WERI-Rb-1 (cell line): Measurements from ENCODE around the gene TMEM100.

ENCODE experiments used
- DNase-seq: peaks from one replicate; pipeline ENCODE4 v3.0.0-alpha.2; 2020
- H3K27ac ChIP-seq: fragments of 250-450 bp; sonication (Bioruptor Pico); 2 replicates; pipeline ENCODE4 v1.5.1; 2020; ENCODE audit warnings: mild to moderate bottlenecking, moderate library complexity
- H3K27me3 ChIP-seq: fragments of 250-450 bp; sonication (Bioruptor Pico); 2 replicates; pipeline ENCODE4 v1.5.1; 2021; ENCODE audit warnings: mild to moderate bottlenecking, low read depth, moderate library complexity; ENCODE audit not compliant: insufficient read depth, severe bottlenecking
- H3K36me3 ChIP-seq: fragments of 250-450 bp; sonication (Bioruptor Pico); 2 replicates; pipeline ENCODE4 v1.5.1; 2020; ENCODE audit warnings: mild to moderate bottlenecking, moderate library complexity
- H3K4me3 ChIP-seq: 2 replicates; pipeline ENCODE4 v1.5.1; 2011; ENCODE audit warnings: low read depth, mild to moderate bottlenecking, control low read depth, low read length
- H3K9me3 ChIP-seq: fragments of 250-450 bp; sonication (Bioruptor Pico); 2 replicates; pipeline ENCODE4 v1.5.1; 2021; ENCODE audit warnings: mild to moderate bottlenecking, moderate library complexity; ENCODE audit not compliant: severe bottlenecking
- TF ChIP-seq, protein P1 (sequence below): IDR thresholded peaks from 2 replicates; pipeline ENCODE4 v1.5.1; 2011; ENCODE audit warnings: low read depth, mild to moderate bottlenecking, control low read depth, inconsistent platforms, low read length

TMEM100 gene

DNA sequence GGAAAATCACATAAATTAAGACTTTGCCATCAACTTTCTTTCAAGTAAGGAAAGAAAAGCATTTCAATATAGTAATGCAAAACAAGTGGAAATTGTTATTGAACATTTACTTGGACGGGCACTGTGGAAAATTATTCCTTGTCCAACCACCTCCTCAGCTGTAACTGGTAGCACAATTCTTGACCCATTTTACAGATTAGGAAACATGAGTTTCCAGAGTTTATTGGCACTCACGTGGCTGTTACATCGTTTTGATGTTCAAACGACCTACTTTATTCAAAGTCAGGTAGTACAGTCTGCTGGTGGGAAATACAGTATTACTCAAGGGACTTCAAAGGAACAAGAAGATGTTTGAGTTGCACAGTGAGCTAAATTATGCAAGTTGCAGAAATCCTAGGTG lies 27.3 kb upstream of the TMEM100 start:
- Histone ChIP-seq H3K9me3 (no peaks in the 10 kb centered on the region), H3K27me3 (no peaks in the 10 kb centered on the region), H3K4me3 (no peak overlapping the region), H3K27ac (no peak overlapping the region), H3K36me3 (no peaks in the 10 kb centered on the region)
- TF ChIP-seq, protein P1, sequence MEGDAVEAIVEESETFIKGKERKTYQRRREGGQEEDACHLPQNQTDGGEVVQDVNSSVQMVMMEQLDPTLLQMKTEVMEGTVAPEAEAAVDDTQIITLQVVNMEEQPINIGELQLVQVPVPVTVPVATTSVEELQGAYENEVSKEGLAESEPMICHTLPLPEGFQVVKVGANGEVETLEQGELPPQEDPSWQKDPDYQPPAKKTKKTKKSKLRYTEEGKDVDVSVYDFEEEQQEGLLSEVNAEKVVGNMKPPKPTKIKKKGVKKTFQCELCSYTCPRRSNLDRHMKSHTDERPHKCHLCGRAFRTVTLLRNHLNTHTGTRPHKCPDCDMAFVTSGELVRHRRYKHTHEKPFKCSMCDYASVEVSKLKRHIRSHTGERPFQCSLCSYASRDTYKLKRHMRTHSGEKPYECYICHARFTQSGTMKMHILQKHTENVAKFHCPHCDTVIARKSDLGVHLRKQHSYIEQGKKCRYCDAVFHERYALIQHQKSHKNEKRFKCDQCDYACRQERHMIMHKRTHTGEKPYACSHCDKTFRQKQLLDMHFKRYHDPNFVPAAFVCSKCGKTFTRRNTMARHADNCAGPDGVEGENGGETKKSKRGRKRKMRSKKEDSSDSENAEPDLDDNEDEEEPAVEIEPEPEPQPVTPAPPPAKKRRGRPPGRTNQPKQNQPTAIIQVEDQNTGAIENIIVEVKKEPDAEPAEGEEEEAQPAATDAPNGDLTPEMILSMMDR: no peak
- no peak for DNase-seq

DNA sequence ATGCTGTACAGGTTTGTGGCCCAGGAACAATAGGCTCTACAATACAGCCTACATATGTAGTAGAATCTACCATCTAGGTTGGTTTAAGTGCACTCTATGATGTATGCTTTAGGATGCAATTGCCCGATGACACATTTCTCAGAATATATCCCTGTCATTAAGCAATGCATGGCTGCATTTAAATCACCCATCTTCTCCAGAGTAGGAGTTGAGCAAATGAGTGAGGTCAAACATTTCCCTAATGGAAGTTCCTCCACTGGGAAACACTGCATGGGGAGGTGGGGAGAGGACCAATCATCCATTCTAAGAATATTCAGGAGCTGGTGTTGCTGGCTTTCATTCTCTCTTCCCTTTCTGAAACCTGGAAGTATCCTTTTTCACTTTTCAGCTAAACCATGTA lies 26.2 kb upstream of the TMEM100 start:
- Histone ChIP-seq H3K9me3 (no peaks in the 10 kb centered on the region), H3K27ac (no peak overlapping the region), H3K4me3 (no peak overlapping the region), H3K27me3 (no peaks in the 10 kb centered on the region), H3K36me3 (no peaks in the 10 kb centered on the region)
- TF ChIP-seq, protein P1: no peak
- no peak for DNase-seq

DNA sequence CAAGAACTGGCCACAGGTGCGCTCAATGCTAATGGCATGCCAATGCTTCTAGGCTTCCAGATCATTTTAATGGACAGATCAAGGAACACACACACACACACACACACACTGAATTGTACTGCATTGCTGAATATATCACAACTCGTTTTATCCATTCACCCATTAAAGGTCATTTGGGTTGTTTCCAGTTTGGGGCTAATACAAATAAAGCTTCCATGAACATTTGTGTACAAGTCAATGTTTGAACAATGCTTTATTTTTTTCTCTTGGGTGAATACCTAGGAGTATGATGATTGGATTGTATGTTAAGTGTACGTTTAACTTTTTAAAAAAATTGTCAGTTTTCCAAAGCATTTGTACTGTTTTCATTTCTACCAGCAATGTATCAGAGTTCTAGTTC lies 24.5 kb upstream of the TMEM100 start:
- H3K9me3 ChIP-seq: no peaks in the 10 kb centered on the region
- H3K27me3 ChIP-seq: no peaks in the 10 kb centered on the region
- H3K4me3 ChIP-seq: no peak overlapping the region
- TF ChIP-seq, protein P1: no peak
- H3K27ac ChIP-seq: no peak overlapping the region
- H3K36me3 ChIP-seq: no peaks in the 10 kb centered on the region
- DNase-seq: no peak

DNA sequence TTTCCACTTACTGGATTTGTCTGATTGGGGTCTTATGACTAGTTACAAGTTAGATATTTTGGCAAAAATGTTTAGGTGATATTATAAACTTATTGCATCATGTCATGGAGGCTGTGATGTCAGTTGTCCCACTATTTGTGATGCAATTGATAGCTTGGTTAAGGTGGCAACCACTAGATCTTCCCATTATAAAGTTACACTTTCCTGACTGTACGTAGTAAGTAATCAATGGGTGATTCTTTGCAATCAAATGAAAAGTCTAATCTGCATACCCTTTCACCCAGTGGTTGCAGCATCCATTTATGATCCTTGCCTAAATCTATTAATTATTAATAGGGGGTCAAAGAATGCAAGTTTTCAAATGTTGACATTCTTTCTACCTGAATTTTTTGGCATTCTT lies 23.8 kb upstream of the TMEM100 start:
- TF ChIP-seq, protein P1: no peak
- Histone ChIP-seq H3K4me3 (no peak overlapping the region), H3K9me3 (no peaks in the 10 kb centered on the region), H3K27me3 (no peaks in the 10 kb centered on the region), H3K36me3 (no peaks in the 10 kb centered on the region), H3K27ac (no peak overlapping the region)
- no peak for DNase-seq

DNA sequence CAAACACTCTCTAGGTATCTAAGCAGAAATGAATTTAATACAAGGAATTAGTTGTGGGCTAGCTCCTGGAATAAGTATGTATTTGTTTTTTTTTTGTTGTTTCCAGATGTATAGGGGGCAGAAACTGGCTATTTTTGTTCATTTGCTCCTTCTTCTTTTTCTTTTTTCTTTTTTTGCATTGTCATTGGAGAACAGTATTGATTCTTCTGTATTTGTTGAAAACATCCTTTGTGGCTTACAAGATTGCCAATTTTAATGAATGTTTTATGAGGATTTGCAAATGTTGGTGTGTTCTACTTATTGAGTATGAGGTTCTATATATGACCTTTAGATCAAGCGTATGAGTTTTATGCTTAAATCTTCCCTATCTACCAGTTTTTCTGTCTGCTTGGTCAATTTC lies 22.6 kb upstream of the TMEM100 start:
- no peak overlapping the region for H3K27ac ChIP-seq
- H3K4me3 ChIP-seq: no peak overlapping the region
- no peak for DNase-seq
- no peaks in the 10 kb centered on the region for H3K9me3 ChIP-seq
- TF ChIP-seq, protein P1: no peak
- no peaks in the 10 kb centered on the region for H3K27me3 ChIP-seq
- H3K36me3 ChIP-seq: no peaks in the 10 kb centered on the region

DNA sequence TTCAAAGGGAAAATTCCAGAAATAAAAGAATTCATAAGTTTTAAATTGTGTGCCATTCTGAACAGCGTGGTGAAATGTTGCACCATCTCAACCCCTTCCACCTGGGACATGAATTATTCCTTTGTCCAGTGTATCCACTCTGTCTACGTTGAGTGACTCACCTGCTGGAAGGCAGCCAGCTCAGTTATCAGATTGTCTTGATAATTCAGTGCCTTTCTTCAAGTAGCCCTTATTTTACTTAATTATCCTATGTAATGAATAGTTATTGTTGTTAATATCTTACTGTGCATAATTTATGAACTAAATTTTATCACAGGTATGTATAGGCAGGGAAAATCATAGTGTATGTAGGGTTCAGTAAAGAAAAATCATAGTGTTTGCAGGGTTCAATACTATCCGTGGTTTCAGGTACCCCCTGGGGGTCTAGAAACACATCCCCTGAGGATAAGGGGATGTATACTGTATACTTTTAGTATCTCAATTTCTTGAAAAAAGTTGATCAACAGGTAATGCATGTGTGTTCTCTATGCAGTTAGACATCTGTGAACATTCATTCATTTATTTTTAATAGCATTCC lies 20.5 kb upstream of the TMEM100 start:
- Histone ChIP-seq H3K36me3 (no peaks in the 10 kb centered on the region), H3K27me3 (no peaks in the 10 kb centered on the region), H3K27ac (no peak overlapping the region), H3K9me3 (no peaks in the 10 kb centered on the region), H3K4me3 (no peak overlapping the region)
- TF ChIP-seq, protein P1: no peak
- DNase-seq: no peak
